ENCODE data around the gene UFM1. TPM values are rescaled to one million over a fixed set of nuclear protein-coding genes. Genes with fewer than 3 reads are reported as not detected.

Gene UFM1
- polyA plus RNA-seq, 3 donors = 36.0 to 56.6 (median 41.8) TPM

GRCh38 chr13:38316129-38316528 lies 33.5 kb upstream of the UFM1 start:
- H3K4me1 Mint-ChIP-seq = no peaks in the 10 kb centered on the region
- H3K79me2 ChIP-seq (ENCODE audit: insufficient read depth, low read length) = no peaks in the 10 kb centered on the region
- no peaks in the 10 kb centered on the region for H3K27me3 Mint-ChIP-seq (ENCODE audit: low read depth in 3 of 3)
- H3K36me3 ChIP-seq (replicated peaks in 1 of 2; ENCODE audit: control insufficient read depth in 1 of 2, insufficient read depth in 2 of 2, low read length in 2 of 2) = no peaks in the 10 kb centered on the region
- H3K4me2 ChIP-seq (replicated peaks; ENCODE audit: extremely low read depth, low read length, poor library complexity, severe bottlenecking) = no peak overlapping the region
- no peaks in the 10 kb centered on the region for H4K20me1 ChIP-seq (ENCODE audit: insufficient read depth, low read length)
- no peak for TF ChIP-seq CTCF (IDR thresholded peaks at IDR 0.05)
- no peaks in the 10 kb centered on the region for H3K4me1 ChIP-seq (ENCODE audit: control insufficient read depth in 1 of 2, insufficient read depth in 2 of 2, low read length in 2 of 2)
- no peak overlapping the region for H2AFZ ChIP-seq (ENCODE audit: insufficient read depth, low read depth, low read length, poor library complexity, severe bottlenecking)
- no peaks in the 10 kb centered on the region for H3K36me3 Mint-ChIP-seq
- no peak overlapping the region for H3K4me3 ChIP-seq (replicated peaks in 1 of 3; ENCODE audit: low read depth in 2 of 3, low read length in 3 of 3)
- H3K27ac Mint-ChIP-seq = no peak overlapping the region
- H3K4me3 Mint-ChIP-seq = no peak overlapping the region
- H3K27ac ChIP-seq (ENCODE audit: low read depth in 1 of 2, low read length in 2 of 2) = no peak overlapping the region
- H3K9ac ChIP-seq (ENCODE audit: insufficient read depth, low read length, poor library complexity, severe bottlenecking) = no peak overlapping the region
- no peaks in the 10 kb centered on the region for H3K27me3 ChIP-seq (ENCODE audit: control insufficient read depth in 2 of 2, insufficient read depth in 2 of 2, low read length in 2 of 2)
- peaks cover 5 to 15% (median 6%) of the 10 kb centered on the region in 7 donors for H3K9me3 Mint-ChIP-seq
- intact Hi-C loops (cut with micrococcal nuclease) = no loop called here
- peaks cover 0 to 5% of the 10 kb centered on the region in 2 donors for H3K9me3 ChIP-seq (replicated peaks in 1 of 2; ENCODE audit: control insufficient read depth in 1 of 2, insufficient read depth in 1 of 2, low read length in 2 of 2)
- no peak for DNase-seq

- H4K20me1 ChIP-seq (ENCODE audit: insufficient read depth, low read length) = no peaks in the 10 kb centered on the region
- H3K4me2 ChIP-seq (replicated peaks; ENCODE audit: extremely low read depth, low read length, poor library complexity, severe bottlenecking) = no peak overlapping the region
- H3K9me3 Mint-ChIP-seq = peaks cover 4 to 12% (median 6%) of the 10 kb centered on the region in 7 donors
- H3K27ac Mint-ChIP-seq = no peak overlapping the region
- no peak overlapping the region for H3K27ac ChIP-seq (ENCODE audit: low read depth in 1 of 2, low read length in 2 of 2)
- no peak overlapping the region for H3K4me3 Mint-ChIP-seq
- intact Hi-C loops (cut with micrococcal nuclease) = no loop called here
- TF ChIP-seq CTCF (IDR thresholded peaks at IDR 0.05) = no peak
- H3K27me3 ChIP-seq (ENCODE audit: control insufficient read depth in 2 of 2, insufficient read depth in 2 of 2, low read length in 2 of 2) = no peaks in the 10 kb centered on the region
- no peaks in the 10 kb centered on the region for H3K4me1 ChIP-seq (ENCODE audit: control insufficient read depth in 1 of 2, insufficient read depth in 2 of 2, low read length in 2 of 2)
- no peaks in the 10 kb centered on the region for H3K36me3 Mint-ChIP-seq
- no peak overlapping the region for H3K4me3 ChIP-seq (replicated peaks in 1 of 3; ENCODE audit: low read depth in 2 of 3, low read length in 3 of 3)
- H3K4me1 Mint-ChIP-seq = no peaks in the 10 kb centered on the region
- no peaks in the 10 kb centered on the region for H3K79me2 ChIP-seq (ENCODE audit: insufficient read depth, low read length)
- no peak overlapping the region for H3K9ac ChIP-seq (ENCODE audit: insufficient read depth, low read length, poor library complexity, severe bottlenecking)
- no peaks in the 10 kb centered on the region for H3K36me3 ChIP-seq (replicated peaks in 1 of 2; ENCODE audit: control insufficient read depth in 1 of 2, insufficient read depth in 2 of 2, low read length in 2 of 2)
- H3K27me3 Mint-ChIP-seq (ENCODE audit: low read depth in 3 of 3) = peaks cover 0 to 3% (median 2%) of the 10 kb centered on the region in 3 donors
- no peak overlapping the region for H2AFZ ChIP-seq (ENCODE audit: insufficient read depth, low read depth, low read length, poor library complexity, severe bottlenecking)
- peaks cover 0 to 5% of the 10 kb centered on the region in 2 donors for H3K9me3 ChIP-seq (replicated peaks in 1 of 2; ENCODE audit: control insufficient read depth in 1 of 2, insufficient read depth in 1 of 2, low read length in 2 of 2)
- no peak for DNase-seq
- WGBS (ENCODE audit: insufficient coverage) = no CpG with 5 or more reads among the region's 5 CpGs
These were observed 28.0 kb upstream of the UFM1 start for GRCh38 chr13:38321654-38322053.

All from CD14-positive monocyte (primary cell).